ENCODE data around the gene UQCRQ.
"Not testable (repeated sequence)": the region's sequence is repeated elsewhere in the genome, so short reads cannot be mapped to it uniquely, and the experiment has no call there.

The UQCRQ gene

DNA sequence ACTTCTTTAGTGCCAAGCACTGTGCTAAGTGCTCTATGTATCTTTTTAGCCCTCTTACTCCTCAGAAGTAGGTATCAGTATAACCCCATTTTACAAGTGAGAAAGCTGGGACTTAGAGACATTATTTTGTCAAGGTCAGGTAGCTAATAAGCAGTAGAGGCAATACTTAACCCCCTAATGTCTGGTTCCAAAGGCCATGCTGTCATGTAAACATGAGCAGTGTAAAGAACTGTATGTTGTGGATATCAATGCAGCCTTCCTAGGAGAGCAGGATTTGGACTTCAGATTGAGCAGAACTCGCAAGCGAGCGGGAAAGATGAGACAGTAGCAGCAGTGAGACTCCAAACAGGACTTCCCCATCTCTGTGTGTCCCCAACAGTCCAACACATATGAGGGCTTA is 32.4 kb upstream of the UQCRQ start:
- DNase-seq (ENCODE audit: low read depth) = no peak

DNA sequence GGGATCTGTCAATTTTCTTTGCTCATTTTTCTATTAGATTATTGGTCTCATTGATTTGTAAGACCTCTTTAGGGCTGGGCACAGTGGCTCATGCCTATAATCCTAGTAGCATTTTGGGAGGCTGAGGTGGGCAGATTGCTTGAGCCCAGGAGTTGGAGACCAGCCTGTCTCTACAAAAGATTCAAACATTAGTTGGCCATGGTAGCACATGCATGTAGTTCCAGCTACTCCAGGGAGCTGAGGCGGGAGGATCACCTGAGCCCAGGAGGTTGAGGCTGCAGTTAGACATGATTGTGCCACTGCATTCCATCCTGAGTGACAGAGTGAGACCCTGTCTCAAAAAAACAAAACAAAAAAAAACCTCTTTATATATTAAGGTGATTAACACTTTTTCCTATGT is 29.6 kb upstream of the UQCRQ start:
- no peak for DNase-seq (ENCODE audit: low read depth)

DNA sequence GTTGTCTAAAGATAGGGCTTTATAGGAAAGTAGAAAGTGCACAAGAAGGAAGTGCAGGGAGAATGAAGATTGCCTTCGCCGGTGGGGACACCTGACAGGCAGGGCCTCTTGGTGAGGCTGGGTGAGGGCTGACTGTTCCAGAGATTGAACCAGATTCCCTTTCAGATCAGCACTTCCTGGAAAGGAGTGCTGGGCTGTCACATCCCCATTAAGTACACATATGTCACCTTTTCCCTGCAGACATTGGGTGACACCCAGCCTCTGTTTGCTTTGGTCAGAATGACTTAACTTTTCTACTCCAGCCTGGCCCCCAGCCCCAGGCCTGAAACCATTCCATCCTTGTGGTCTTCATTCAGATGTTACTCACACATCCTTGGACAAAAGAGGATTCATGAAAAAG is 28.6 kb upstream of the UQCRQ start:
- DNase-seq (ENCODE audit: low read depth) = no peak

DNA sequence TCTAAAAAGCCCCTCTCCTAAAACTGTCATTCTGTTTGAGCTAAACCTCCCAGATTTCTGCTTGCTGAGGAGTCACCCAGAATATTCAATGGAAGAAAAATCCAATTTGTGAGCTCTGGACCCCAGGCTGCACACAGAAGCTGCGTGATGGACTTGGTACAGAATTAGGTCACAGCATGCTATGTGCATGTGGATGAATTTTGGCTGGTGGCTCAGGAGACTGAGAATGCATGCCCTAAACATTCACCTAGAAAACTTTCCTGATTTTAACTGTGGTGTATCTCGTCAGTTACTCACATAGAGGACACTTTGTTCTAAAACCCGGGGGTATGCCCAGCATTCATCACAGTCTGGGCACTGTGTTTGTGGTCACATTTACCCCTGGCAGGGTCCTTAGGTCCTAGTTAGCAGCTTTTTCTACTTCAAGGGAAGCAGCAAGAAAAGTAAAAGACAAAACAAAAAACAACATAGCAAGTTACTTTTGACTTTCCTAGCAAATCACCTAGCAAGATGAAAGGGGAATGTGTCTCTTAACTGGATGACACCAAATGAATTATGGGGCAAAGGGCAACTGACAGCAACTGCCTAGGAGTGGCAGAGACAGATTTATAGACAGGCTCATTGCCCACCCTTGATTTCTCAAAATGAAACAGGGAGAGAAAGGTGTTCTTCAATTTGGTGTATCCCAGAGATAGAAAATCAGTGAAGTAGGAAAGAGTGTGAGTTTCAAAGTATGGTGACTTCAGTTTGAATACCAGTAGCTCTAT is 27.7 kb upstream of the UQCRQ start:
- no peak for DNase-seq (ENCODE audit: low read depth)

DNA sequence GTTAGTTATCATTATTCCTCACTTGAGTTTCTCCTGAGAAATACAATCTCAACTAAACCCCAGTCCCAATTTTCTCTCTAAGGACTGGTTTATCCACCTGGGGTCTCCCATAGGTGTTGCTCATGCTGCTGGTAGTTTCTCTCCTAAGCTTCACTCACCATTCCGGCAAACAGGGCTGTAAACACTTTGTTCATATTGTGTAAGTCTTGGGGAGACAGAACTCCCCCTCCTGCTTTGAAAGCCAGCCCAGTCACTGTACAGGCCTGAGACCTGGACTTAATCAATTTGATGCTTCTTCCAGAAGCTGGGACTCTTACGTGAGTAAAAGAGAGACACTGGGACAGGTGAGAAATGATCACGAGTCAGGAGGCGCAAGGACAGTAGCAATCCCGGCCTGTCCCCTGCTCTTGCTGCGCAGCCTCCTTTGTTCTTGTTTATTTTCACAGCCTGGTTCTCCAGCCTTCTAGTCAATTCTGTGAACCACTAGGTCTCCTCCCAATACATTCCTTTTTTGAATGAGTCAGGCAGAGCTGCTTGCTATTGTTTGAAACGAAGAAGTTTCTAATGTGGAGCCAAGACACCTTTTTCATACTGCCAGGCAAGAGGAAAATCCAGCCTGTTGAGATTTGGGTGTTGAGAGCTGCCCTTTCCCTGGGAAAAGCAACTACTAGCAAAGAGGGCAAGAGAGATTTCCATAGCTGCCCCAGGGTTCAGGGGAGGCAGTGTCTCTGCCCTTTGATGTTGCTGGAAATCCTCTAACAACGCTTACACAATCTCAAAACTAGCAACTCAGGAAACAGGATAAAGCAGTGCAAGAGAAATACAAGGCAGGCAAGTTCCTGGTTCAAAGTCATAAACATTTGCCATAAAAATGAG is 26.8 kb upstream of the UQCRQ start:
- DNase-seq (ENCODE audit: low read depth) = no peak

DNA sequence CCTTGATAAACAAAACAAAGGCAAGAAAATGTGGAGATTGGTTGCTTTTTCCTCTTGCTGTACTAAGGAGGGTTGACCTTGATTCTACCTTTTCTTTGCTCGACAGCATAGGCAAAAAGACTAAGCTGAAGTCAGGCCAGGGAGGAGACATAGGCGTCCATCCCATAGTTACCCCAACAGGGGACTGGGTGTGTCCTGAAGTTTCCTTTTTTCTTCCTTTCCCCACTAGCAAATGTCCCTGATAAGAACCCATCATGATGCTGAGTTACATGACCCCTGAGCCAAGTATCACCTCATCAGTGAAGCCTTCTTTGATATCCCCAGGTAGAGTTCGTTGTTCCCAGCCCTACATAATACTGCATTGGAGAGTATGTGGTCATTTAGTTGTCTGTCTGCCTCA is 26.1 kb upstream of the UQCRQ start:
- no peak for DNase-seq (ENCODE audit: low read depth)

DNA sequence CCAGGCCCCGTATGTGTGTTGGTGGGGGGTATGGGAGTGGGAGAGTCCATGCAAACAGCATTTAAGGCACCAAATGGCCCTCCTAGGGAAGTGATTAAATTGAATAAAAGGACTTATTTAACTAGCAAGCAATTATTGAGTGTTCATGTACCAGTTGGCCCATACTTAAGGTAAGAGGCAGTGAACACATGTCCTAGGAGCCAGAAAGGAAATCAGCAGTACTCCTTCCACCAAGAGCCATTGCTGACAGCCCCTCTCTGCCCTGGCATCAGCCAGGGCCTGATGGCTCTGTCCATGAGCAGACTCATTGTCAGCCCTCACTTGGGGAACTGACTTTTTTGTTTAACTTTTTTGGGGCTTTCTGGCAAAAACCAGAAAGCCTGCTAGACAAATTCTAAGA is 25.5 kb upstream of the UQCRQ start:
- no peak for DNase-seq (ENCODE audit: low read depth)

DNA sequence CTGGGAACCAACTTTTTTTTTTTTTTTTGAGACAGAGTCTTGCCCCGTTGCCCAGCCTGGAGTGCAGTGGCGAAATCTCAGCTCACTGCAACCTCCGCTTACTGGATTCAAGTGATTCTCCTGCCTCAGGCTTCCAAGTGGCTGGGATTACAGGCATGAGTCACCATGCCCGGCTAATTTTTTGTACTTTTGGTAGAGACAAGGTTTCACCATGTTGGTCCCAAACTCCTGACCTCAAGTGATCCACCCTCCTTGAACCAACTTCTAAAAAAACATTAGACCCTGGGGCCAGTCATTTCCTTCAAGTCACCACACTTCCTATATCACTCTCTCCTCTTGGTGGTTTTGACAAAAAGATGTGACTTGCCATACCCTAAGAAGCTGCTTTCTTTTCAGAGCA is 25.1 kb upstream of the UQCRQ start:
- DNase-seq (ENCODE audit: low read depth) = no peak

DNA sequence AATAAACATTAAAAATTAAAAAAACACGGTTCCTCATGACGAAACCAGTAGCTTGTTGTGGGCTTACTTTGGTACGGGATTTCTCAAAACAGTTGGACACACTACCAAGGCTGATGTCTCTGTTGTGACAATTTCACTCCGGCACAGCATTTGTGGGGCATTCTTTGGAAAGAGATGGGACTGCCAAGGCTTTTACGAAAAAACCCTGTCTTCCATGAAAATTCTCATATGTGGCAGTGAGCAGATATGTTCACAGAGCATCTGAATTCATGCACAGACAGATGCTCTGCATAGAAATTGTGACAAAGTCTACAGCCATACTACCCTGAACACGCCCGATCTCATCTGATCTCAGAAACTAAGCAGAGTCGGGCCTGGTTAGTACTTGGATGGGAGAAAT is 18.2 kb upstream of the UQCRQ start:
- no peak for DNase-seq (ENCODE audit: low read depth)

DNA sequence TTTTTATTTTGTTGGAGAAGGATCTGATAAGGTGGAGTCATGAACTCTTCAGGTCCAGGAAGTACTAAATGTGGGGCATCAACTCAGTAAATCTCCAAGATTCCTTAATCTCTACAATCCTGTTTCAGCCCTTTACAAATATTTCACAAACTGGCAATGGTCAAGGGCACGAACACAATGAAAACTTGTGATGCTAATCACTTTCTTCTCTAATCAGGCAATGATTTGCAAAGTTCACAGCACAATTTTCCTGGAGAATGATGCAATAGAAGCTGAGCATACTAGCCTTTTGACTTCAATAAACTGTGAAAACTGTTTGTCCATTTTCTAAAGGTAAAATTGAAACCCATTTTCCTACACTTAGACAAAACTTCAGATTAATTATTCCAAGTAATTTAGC is 17.1 kb upstream of the UQCRQ start:
- no peak for DNase-seq (ENCODE audit: low read depth)

DNA sequence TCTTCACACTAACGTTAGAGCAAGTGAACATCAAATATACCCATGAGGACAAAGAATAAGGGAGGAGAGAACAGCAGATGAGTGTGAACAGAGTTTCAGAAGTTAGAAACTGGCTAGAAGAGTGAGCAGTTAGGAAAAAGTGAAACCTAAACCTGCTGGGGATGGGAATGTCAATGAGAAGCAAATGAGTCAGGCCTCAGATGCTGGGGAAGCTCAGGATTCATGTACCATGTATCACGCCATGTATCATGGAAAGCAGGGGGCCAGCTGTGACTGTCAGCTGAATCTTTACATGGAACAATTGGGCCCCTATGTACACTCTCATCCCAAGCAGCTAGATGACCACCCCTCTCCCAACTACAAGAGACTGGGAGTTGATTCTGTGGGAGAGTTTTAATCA is 16.4 kb upstream of the UQCRQ start:
- no peak for DNase-seq (ENCODE audit: low read depth)

DNA sequence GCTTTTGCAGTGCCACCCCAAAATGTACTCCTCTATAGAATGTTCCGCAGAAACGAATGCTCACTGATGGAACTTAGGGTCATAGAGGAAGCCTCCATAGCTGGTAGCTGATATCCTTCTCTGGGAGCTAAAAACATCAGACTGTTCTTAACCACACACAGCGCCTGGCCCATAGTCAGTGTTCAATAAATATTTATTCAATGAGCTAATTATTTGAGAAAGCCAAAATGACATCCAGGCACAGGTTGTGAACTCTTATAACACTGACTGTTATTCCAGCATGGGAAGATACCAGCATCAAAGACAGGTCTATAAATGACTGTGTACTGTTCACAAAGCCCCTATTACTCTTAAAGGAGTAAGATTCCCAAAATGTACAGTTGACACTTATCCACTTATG is 13.1 kb upstream of the UQCRQ start:
- no peak for DNase-seq (ENCODE audit: low read depth)

DNA sequence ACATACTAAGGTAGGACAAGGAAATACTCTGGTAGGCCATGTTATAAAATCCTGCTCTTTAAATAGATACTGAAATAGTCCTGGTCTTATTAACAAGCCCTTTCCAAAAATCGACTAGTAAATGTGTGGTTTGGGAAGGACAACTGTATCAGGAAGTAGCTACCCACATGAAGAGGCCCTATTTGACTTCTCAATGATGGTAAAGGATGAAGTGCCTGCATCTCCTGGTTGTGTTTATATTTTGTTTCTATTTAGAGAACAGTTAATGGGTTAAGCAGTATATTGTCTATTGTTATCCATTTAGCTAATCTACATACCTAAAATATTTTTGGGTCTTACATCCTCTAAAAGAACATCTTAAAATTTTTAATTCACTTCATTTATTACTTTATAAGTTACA is 12.7 kb upstream of the UQCRQ start:
- no peak for DNase-seq (ENCODE audit: low read depth)

DNA sequence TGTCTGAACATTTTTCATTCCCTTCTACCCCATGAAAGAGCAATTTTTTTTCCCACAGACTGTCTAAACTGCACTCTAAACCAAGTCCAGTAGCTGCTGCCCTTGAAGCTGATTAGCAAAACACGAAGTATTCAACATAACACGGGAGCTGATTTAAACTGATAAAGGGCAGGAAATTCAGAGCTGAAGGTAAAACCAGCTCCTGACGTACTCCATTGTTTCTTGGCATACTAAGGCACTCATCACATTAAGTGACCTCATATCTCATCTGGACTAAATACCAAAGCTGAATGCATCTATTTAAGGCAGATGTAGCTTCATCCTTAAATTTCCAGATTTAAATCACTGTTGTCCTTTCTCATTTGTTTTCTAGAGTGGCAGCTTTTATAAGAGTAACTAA is 12.1 kb upstream of the UQCRQ start:
- DNase-seq (ENCODE audit: low read depth) = no peak

DNA sequence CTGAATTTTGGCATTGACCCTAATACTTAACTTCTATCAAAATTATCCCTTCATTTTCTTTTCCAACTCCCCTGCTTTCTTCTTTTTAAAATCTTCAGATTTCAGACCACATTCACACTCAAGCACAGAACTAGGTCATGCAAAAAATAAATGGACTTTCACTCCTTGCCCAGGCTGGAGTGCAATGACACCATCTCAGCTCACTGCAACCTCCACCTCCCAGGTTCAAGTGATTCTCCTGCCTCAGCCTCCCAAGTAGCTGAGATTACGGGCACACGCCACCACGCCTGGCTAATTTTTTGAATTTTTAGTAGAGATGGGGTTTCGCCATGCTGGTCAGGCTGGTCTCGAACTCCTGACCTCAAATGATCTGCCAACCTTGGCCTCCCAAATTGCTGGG is 11.4 kb upstream of the UQCRQ start:
- not testable (repeated sequence) for DNase-seq (ENCODE audit: low read depth)

DNA sequence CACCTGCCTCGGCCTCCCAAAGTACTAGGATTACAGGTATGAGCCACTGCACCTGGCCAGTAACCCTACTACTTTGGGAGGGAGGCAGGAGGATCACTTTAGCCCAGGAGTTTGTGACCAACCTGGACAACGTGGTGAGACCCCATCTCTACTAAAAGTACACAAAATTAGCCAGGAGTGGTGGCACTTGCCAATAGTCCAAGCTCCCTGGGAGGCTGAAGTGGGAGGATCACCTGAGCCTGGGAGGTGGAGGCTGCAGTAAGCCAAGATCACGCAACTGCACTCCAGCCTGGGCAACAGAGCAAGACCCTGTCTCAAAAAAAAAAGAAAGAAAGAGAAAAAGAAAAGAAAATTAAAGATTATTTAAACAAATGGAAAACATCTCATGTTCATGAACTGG is 10.4 kb upstream of the UQCRQ start:
- no peak for DNase-seq (ENCODE audit: low read depth)

DNA sequence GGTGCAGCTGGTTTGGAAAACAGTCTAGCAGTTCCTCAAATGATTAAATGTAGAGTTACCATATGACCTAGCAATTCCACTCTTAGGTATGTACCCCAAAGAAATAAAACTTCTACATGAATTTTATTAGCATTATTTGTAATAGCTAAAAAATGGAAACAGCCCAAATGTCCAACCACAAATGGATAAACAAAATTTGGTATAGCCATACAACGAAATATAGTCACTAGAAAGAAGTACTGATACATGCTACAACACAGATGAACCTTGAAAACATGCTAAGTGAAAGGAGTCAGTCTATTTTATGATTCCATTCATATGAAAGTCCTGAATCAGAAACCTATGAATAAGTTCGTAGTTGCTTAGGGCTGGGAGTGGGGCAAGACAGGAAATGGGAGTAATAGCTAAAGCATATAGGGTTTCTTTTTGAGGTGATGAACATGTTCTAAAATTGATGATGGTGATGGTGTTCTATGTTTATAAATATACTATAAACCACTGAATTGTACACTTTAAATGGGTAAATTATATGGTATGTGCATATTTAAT is 6.5 kb upstream of the UQCRQ start:
- no peak for DNase-seq (ENCODE audit: low read depth)

DNA sequence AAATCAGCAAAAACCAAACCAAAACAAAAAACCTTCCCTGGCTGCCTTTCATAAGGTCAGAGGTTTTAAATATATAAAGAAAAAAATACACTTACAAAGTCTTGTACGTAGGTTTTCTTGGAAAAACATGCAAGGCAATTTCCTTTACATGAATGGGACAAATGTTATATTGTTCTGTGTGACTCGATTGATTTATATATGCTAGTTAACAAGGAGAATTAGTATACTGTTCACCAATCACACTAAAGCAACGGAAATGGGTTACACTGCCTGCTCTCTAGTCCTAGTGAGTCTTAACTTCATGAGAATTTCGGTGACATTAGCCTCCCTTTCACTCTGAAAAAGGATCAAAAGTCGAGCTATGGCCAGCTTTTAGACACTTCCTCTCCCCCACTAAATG is 5.7 kb upstream of the UQCRQ start:
- DNase-seq (ENCODE audit: low read depth) = no peak

DNA sequence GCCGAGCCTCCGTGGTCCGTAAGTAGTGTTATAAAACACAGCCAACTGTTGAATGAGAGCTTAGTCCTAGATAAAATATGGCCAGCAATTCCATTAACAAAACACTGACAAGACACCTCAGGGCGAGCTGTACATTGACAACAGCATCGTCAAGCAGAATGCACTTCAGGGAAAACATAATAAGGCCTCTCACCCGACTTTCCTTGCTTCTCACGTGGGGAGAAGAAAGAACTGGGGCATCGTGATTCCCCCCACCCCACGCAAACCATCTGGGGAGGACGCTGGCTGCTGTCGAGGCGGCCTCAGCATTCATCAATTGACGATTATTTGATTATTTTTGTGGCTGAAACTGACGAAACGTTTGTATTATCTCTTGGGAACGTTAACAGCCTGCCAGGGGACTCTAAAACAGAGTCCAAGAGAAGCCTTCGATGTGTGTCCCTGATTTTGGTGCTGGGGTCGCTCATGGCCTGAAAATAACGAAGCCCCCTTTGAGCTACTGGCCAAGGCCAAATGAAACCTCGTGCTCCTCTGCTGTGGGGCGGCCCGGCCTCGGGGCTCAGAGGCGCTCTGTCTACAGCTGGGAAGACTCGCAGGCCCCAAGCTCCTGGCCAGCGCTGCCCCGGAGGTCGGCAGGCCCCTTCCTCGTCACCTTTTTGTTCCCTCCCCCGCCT is 637 bp upstream of the UQCRQ start:
- DNase-seq (ENCODE audit: low read depth) = no peak

DNA sequence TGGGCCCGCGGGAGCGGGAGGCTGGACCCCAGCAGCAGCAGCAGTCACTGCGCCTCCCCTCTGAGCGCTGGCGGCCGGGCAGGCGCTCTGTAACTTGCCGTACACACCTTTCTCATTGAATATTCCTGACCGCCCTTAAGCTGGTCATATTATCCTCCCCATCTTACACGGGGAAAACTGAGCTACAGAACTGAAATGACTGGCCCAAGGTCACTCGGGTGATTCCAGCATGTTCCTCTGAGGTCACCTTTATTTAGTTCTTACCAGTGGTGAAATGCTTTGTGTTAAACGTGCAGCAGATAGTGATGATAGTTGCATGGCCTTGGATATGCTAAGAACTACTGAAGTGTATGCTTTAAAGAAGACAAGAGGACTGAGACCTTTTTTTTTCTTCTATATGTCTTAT is 607 bp downstream of the UQCRQ start:
- DNase-seq (ENCODE audit: low read depth) = no peak

DNA sequence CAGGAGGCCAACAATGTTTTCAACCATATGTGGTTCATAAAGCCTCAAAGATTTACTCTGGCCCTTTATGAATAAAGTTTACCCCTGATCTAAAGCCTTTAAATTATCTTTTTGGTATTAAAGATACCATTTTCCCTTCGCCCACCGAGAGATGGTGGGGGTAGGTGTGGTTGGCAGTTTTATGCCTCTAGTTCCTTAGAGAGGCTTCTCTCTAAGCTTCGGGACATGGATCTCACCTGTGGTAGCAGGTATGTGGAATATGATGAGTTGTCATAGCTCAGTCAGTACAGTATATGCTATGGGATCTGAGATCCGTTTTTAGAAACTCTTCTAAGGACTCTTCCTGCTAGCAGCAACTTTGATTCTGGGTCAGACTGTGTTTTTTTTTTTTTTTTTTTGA is 2.3 kb downstream of the UQCRQ start:
- no peak for DNase-seq (ENCODE audit: low read depth)

DNA sequence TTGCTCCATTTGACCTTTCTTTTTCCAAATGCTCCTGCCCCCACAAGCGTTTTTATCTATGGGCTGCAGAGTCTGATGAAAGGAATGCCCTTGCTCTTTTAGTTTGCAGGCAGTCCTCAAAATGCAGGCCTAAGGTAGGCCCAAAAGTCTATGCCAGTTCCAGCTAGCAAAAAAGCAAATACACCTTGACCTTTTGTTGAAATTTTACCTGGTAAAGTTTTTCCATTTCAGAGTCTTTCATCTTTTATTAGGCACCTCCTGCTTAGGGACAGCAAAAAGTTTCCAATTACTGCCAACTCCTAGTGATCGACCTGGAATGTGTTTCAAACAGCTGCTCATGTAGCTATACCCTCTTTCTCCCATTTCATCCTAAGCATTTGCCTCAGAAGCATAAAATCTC is 4.4 kb downstream of the UQCRQ start:
- DNase-seq (ENCODE audit: low read depth) = no peak

Measured in GM04504 (cell line).